HTR-8/SVneo (cell line): ENCODE measurements around the gene ETV6.
"Not testable (repeated sequence)": the region's sequence is repeated elsewhere in the genome, so short reads cannot be mapped to it uniquely, and the experiment has no call there.

ENCODE experiments used
- DNase-seq: peaks from one replicate; pipeline ENCODE4 v3.0.0; 2011; ENCODE audit warnings: low spot score, mixed read lengths; ENCODE audit not compliant: insufficient read length
- FAIRE-seq: peaks from 2 replicates; lab custom pipeline; 2011; peaks lifted over from hg19 to GRCh38; lab: Jason Lieb, UNC

The ETV6 gene

DNA sequence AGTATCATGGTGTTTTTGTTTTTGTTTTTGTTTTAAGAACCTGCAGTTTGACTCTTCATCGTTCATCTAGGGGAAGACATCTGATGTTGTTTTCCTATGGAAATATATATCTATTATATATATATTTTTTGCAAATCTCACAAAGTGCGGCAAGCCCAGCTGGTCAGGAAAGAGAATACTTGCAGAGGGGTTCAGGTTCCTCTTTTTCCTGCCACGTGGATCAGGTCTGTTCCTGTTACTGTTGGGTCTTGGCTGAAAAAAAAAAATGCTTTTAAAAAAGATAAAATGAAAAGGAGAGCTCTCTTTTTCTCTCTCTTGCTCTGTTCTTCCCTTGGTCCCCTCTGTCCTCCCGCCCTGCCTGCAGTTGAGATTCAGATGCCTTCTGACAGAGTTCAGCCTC lies 241.9 kb downstream of the ETV6 start:
- no peak for FAIRE-seq
- DNase-seq = no peak

- DNase-seq (no peak), FAIRE-seq (no peak)
These were observed 242.4 kb downstream of the ETV6 start for GRCh38 chr12:11891754-11892386.

GRCh38 chr12:11893998-11894397 lies 244.5 kb downstream of the ETV6 start:
- FAIRE-seq (no peak), DNase-seq (no peak)

DNA sequence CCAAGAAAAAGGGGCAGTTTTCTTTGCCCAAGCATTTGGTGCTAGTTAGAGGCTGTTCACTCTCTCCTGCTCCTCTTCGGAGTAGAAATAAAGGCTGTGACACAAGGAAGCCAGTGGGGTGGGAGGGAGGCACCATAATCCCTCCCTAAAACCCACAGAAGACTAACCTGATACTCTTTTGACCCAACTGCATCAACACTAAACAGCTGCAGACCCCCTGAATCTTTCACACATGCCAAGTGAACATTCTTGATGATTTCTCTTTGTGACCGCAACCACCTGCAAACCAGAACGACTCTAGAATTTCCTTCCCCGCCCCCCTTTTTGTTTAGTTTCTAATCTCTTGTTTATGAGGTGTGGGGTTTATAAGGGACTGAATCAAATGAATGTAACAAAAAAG lies 245.4 kb downstream of the ETV6 start:
- FAIRE-seq (no peak), DNase-seq (no peak)

DNA sequence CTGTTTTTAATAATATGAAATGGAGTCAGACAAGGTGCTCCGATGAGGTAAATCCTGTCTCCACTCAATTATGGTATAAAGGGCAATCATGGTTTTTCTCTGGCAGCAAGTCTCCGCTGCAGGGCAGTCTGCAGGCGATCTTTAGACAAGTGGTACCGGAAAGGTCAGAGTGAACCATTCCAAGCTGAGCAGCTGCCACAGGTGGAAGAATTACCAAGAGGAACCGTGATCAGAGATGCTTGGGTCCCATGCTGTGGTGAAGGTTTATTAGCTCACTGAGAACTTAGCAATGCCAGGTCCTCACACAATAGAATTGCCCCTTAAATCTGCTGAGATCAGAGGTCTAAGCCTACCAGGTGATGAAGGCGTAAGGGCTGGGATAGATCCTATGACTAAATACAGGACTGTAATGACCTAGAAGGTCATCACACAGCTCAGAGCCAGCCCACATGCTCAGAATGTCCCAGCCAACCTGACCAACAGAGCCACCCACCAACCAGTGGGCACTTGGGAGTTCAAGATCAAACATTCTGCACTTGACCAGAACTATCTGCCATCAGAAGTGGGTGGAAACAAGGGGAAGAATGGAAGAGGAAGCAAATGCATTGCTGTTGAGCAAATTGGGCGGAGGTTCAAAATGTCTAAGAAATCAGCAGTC lies 246.1 kb downstream of the ETV6 start:
- DNase-seq (no peak), FAIRE-seq (no peak)

DNA sequence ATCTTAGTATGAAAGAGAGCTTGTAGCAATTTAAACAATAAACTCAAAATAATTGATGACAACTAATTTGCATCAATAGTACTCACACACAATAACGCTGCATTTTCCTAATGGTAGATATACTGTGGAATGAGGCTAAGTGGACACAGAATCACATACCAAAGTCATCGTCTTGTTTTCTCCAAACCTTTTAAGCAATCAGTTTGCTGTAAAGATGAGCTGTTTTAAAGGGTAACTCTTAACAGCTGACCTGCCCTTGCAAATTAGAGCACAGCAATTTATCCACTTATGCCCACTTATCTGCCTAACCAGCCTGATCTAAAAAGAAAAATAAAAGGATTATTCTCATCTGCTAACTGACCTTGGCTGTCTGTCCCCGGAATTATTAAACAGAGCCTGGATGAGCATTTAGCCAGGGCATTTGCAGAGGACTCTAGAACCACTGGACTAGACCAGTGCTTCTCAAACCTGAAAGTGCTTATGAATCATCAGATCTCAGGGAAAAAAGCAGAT lies 247.0 kb downstream of the ETV6 start:
- DNase-seq = no peak
- no peak for FAIRE-seq

DNA sequence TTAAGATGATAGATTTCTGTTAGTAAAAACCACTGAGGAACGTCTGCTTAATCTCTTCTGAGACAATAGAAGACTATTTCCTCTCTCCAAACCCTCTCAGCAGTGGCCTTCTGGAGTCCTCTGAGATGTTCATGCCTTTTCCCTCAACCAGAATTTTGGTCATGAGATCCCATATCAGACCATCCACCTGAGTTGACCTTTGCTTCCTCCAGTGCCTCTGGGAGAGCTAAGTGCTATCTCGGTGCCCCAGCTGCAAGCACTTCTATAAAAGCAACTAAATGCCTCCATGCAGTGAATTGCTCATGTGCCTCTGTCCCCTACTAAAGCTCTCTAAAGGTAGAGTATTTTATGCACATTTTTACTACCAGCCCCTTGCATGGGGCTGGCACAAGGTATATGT lies 248.4 kb downstream of the ETV6 start:
- FAIRE-seq (no peak), DNase-seq (no peak)

DNA sequence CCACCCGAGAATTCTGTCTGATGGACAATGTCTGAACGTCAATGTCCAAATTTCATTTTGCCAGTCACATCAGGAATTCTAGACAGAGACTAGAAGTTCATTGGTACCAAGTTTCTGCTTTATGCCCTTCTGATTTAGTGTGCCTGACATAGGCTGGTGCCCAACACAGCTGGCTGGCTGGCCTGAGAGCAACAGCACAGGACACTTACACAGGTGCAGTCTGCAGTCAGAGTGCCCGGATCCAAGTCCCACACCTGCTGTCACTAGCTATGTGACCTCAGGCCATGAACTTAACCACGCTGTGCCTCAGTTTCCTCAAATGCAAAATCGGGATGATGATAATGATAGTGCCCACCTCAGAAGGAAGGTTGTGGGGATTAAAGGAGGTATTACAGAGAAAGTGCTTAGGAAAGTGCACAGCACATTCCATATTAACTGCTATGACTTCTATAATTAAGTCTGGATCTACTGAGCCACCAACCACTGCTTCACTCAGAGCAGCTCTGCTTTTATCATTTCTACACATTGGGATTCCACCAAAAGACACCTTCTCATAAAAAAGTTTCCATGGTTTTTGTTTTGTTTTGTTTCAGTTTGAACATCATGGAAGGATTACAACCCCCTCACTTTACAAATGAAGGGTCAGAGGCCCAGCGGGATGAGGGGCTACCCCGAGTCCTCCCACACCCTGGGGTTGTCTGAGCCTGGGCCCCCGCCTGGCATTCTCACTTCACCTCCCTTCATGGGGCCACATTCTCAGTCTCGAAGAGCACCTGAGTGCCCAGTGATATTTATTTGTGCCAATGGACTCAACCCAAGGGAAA lies 252.4 kb downstream of the ETV6 start:
- FAIRE-seq = no peak

DNA sequence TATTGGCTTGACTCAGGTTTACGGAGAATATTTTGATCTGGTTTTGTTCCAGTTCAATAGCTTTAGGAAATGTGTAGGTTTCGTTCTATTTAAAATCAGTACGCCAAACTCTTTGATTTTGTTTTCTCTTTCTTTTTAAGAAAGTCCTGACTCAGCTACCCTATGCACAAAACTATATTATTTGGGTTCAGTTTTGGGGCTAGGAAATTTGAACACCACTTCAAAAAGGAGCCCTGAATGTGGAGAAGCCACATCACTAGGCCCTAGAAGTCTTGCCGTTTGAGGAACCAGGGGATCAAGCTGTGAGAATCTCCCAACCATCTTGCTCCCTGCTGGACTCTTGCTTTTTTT lies 253.0 kb downstream of the ETV6 start:
- no peak for FAIRE-seq
- no peak for DNase-seq

More for the DNA sequence above, 252.4 kb downstream of the ETV6 start:
- DNase-seq = no peak

DNA sequence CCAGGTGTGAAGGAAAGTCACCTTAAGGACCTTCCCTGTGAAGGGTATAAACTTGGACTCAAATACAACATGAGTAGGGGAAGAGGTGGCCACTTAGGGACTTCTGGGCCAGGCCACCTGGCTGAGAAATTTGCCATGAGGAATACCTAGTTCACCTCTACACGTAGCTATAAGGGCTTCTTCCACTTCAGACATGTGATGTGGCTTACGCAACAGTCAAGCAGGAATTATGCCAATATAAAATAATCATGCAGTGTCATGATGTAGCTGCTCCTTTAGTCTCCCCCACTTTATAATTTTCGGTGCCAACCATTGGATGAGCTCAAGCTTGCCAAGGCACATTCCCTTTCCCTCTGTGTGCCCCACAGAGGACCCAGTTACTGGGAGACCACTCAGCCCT lies 254.7 kb downstream of the ETV6 start:
- DNase-seq = no peak
- FAIRE-seq = no peak

GRCh38 chr12:11905534-11905933 lies 256.1 kb downstream of the ETV6 start:
- FAIRE-seq (no peak), DNase-seq (no peak)

- DNase-seq (no peak), FAIRE-seq (no peak)
These were observed 256.9 kb downstream of the ETV6 start for GRCh38 chr12:11906286-11906935.

DNA sequence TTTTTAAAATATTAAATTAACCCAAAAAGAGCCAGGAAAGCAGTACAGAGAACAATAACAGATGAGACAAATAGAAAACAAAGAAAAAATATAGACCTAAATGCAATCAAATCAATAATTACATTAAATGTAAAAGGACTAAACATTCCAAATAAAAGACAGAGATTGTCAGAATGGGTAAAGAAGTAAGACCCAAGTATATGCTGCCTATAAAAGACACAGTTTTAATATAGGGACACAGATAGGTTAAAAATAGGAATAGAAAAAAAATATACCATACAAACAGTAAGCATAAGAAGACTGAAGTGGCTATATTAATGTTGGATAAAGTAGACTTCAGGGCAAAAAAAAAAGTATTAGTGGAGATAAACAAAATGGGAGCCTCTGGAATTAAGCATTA lies 258.2 kb downstream of the ETV6 start:
- DNase-seq = no peak
- no peak for FAIRE-seq

- not testable (repeated sequence) for FAIRE-seq, DNase-seq
These were observed 259.9 kb downstream of the ETV6 start for GRCh38 chr12:11909406-11909805.

GRCh38 chr12:11916113-11916512 lies 266.6 kb downstream of the ETV6 start:
- FAIRE-seq (no peak), DNase-seq (no peak)

- no peak for FAIRE-seq
- no peak for DNase-seq
These were observed 267.3 kb downstream of the ETV6 start for GRCh38 chr12:11916771-11917170.

DNA sequence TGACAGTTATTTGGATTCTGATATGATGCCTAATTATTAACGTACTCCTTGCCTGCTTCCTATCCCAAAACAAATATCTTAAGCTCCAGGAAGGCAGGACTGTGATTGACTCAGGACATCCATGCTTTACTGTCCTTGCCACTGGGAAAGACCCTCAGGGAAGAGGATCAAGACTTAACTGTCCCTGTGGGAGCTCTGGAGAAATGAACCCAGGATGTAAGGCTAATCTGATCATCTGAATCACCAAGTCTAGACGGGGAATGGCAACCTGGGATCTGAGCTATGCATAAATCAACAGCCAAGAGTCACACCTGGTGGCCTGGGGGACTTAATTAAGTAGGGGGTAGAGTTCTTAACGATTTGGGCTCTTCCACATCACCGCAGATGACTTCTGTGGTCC lies 268.0 kb downstream of the ETV6 start:
- FAIRE-seq = no peak

GRCh38 chr12:11920231-11920630 lies 270.8 kb downstream of the ETV6 start:
- FAIRE-seq (no peak), DNase-seq (no peak)

More for the DNA sequence above, 268.0 kb downstream of the ETV6 start:
- no peak for DNase-seq

DNA sequence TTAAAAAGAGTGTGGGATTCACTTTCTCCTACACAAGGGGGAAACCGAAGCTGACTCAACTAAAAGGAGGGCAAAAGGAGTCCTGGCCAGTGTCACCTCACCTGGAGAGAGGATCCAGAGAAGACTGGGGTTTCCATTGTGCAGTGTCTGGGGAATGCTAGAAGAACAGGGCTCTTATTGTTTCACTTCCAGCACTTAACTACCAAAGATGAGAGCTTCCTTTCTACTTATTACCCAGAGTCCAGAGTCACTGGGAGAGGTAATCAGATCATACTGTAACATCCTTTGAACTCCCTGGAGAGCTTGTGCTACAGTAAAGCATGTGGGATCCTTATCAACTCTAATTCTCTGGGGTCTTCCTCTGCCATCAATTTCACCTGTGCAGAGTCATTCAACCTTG lies 272.9 kb downstream of the ETV6 start:
- DNase-seq (no peak), FAIRE-seq (no peak)

DNA sequence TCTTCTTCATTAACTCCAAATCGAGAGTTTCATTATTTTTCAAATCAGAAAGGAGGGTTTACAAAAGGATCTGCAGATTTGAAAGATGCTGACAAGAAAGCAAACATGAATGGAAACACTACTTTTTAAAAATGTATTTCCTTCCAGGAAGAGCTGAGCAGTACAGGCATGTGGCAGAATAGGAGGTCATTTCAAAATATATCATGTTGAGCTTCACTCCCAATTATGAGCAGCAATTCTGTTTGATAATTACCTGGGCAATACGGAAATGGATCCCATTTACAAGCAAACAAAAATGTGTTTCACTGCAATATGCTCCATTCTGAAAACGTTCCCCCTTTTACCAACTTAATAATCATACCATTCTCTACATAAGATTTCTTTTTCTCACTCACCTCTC lies 273.6 kb downstream of the ETV6 start:
- no peak for DNase-seq
- no peak for FAIRE-seq
